D721Med (cell line): ENCODE results near the gene MDGA2.
A peak's percentile ranks its signal among the peaks of the same experiment; 100 is the strongest.

Experiments used
- DNase-seq: peaks from one replicate; pipeline ENCODE4 v3.0.0; 2011; ENCODE audit warnings: low spot score; ENCODE audit not compliant: insufficient read length
- FAIRE-seq: peaks from 2 replicates; lab custom pipeline; 2011; peaks lifted over from hg19 to GRCh38; lab: Jason Lieb, UNC
- CTCF ChIP-seq: IDR thresholded peaks from 2 replicates; pipeline ENCODE4 v1.5.1; 2012; ENCODE audit warnings: mild to moderate bottlenecking, control low read depth; ENCODE audit not compliant: insufficient read depth; ENCODE audit errors: missing control alignments

Gene MDGA2

GRCh38 chr14:47471075-47471474 lies 204.3 kb downstream of the MDGA2 start:
- no peak for TF ChIP-seq CTCF
- FAIRE-seq (no peak), DNase-seq (no peak)

- FAIRE-seq = no peak
- no peak for DNase-seq
- TF ChIP-seq CTCF = no peak
Observed at GRCh38 chr14:47466916-47467315, 208.5 kb downstream of the MDGA2 start.

- FAIRE-seq (no peak), DNase-seq (no peak)
- no peak for TF ChIP-seq CTCF
Observed at GRCh38 chr14:47454025-47454424, 221.4 kb downstream of the MDGA2 start.

GRCh38 chr14:47447076-47447475 lies 228.3 kb downstream of the MDGA2 start:
- no peak for TF ChIP-seq CTCF
- FAIRE-seq = no peak
- DNase-seq = no peak

GRCh38 chr14:47442211-47442610 lies 233.2 kb downstream of the MDGA2 start:
- peak; percentile 30 for TF ChIP-seq CTCF
- no peak for FAIRE-seq
- DNase-seq = no peak

- FAIRE-seq (no peak), DNase-seq (no peak)
- TF ChIP-seq CTCF = no peak
Observed at GRCh38 chr14:47439953-47440352, 235.5 kb downstream of the MDGA2 start.

- FAIRE-seq (no peak), DNase-seq (no peak)
Observed at GRCh38 chr14:47438650-47439140, 236.7 kb downstream of the MDGA2 start.

More at GRCh38 chr14:47438650-47439140, 236.7 kb downstream of the MDGA2 start:
- TF ChIP-seq CTCF = no peak
